Esophagus muscularis mucosa (tissue), 3 donors: Measurements from ENCODE around the gene BZW2.

Experiments
- POLR2A ChIP-seq: fragments of 450-650 bp; IDR thresholded peaks from one replicate; pipeline ENCODE4 v1.6.1; 2017; ENCODE audit warnings: antibody characterized with exemption, moderate library complexity, mild to moderate bottlenecking, low read depth
- TF ChIP-seq, protein P1 (sequence below), 3 experiments: fragments of 200-600 bp in 2 of 3; fragments of 450-650 bp in 1 of 3; sonication (generic) in 2 of 3; IDR thresholded peaks; one replicate each; pipeline ENCODE4 v1.5.1; 2017 to 2019; ENCODE audit warnings: antibody characterized with exemption in 3 of 3, mild to moderate bottlenecking in 2 of 3, moderate library complexity in 1 of 3

DNA sequence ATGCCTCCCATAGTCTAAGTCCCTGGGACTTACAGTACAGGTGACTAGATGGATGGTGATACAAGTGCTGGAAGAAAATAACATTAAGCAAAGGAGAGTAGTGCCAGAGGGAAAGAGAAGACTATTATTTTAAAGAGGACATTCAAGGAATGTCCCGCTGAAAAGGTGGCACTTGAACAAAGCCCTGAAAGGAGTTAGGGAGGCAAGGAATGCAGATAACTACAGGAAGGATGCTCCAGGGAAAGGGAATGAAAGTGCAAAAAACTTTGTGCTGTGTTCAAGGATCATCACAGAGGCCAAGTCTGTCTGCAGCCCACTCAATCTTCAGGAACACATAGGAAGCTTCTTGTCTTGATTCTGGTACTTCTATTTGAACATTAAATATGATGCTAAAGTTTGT lies 15.3 kb upstream of the BZW2 start:
- TF ChIP-seq, protein P1, sequence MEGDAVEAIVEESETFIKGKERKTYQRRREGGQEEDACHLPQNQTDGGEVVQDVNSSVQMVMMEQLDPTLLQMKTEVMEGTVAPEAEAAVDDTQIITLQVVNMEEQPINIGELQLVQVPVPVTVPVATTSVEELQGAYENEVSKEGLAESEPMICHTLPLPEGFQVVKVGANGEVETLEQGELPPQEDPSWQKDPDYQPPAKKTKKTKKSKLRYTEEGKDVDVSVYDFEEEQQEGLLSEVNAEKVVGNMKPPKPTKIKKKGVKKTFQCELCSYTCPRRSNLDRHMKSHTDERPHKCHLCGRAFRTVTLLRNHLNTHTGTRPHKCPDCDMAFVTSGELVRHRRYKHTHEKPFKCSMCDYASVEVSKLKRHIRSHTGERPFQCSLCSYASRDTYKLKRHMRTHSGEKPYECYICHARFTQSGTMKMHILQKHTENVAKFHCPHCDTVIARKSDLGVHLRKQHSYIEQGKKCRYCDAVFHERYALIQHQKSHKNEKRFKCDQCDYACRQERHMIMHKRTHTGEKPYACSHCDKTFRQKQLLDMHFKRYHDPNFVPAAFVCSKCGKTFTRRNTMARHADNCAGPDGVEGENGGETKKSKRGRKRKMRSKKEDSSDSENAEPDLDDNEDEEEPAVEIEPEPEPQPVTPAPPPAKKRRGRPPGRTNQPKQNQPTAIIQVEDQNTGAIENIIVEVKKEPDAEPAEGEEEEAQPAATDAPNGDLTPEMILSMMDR (IDR thresholded peaks at IDR 0.05): no peak
- TF ChIP-seq POLR2A: no peak
